Fibroblast of lung (primary cell): ENCODE data around the gene GLB1L. TPM values are rescaled to one million over a fixed set of nuclear protein-coding genes. Genes with fewer than 3 reads are reported as not detected.

Experiments used
- DNase-seq, 2 donors: peaks; one replicate each; pipeline versions ENCODE4 v3.0.0 to v3.0.0-alpha.2; 2010; ENCODE audit warnings: low read depth in 2 of 2
- H2AFZ ChIP-seq: 2 replicates; pipeline ENCODE4 v1.5.1; 2012; ENCODE audit warnings: low read length, control low read depth, inconsistent platforms
- H3K27ac ChIP-seq: 2 replicates; pipeline ENCODE4 v1.5.1; 2011; ENCODE audit warnings: low read length, control low read depth; ENCODE audit not compliant: insufficient read depth
- H3K27me3 ChIP-seq: 2 replicates; pipeline ENCODE4 v1.5.1; 2011; ENCODE audit warnings: mild to moderate bottlenecking, low read length; ENCODE audit not compliant: control insufficient read depth, insufficient read depth
- H3K36me3 ChIP-seq: 2 replicates; pipeline ENCODE4 v1.5.1; 2011; ENCODE audit warnings: low read length; ENCODE audit not compliant: control insufficient read depth, insufficient read depth
- H3K4me1 ChIP-seq: 2 replicates; pipeline ENCODE4 v1.5.1; 2011; ENCODE audit warnings: low read length; ENCODE audit not compliant: control insufficient read depth, insufficient read depth; ENCODE audit errors: extremely low read depth
- H3K4me2 ChIP-seq: 2 replicates; pipeline ENCODE4 v1.5.1; 2011; ENCODE audit warnings: low read length, control low read depth; ENCODE audit not compliant: insufficient read depth; ENCODE audit errors: extremely low read depth
- H3K4me3 ChIP-seq, 4 experiments: fragments of 200-600 bp in 1 of 4; sonication (generic) in 1 of 4; replicated peaks in 1 of 4; 2 replicates each; pipeline ENCODE4 v1.5.1; 2011 to 2016; ENCODE audit warnings: low read length in 4 of 4, low read depth in 3 of 4, mild to moderate bottlenecking in 3 of 4, control low read depth in 2 of 4, inconsistent platforms in 1 of 4, mixed read lengths in 1 of 4; ENCODE audit not compliant: insufficient read depth in 1 of 4; ENCODE audit errors: control extremely low read depth in 1 of 4
- H3K79me2 ChIP-seq: 2 replicates; pipeline ENCODE4 v1.5.1; 2012; ENCODE audit warnings: mild to moderate bottlenecking, low read length, inconsistent platforms; ENCODE audit not compliant: control insufficient read depth, insufficient read depth
- H3K9ac ChIP-seq: 2 replicates; pipeline ENCODE4 v1.5.1; 2011; ENCODE audit warnings: mild to moderate bottlenecking, low read length, control low read depth; ENCODE audit not compliant: insufficient read depth
- H3K9me3 ChIP-seq: 2 replicates; pipeline ENCODE4 v1.5.1; 2012; ENCODE audit warnings: low read depth, low read length; ENCODE audit not compliant: control insufficient read depth, insufficient read depth
- H4K20me1 ChIP-seq: 2 replicates; pipeline ENCODE4 v1.5.1; 2011; ENCODE audit warnings: low read length; ENCODE audit not compliant: control insufficient read depth, insufficient read depth; ENCODE audit errors: extremely low read depth
- EZH2 ChIP-seq: IDR thresholded peaks from 2 replicates; pipeline ENCODE4 v1.5.1; 2012; ENCODE audit warnings: low read length, control low read depth, mild to moderate bottlenecking; ENCODE audit errors: missing control alignments
- polyA plus RNA-seq, 2 donors: library from polyadenylated mRNA; depleted of rRNA in 1 of 2; stranded (reverse) in 1 of 2; unstranded in 1 of 2; fragments of >200 nt; gene quantifications; 2 replicates each; pipeline ENCODE4 v1.2.1, GENCODE V29; 2011 to 2012; ENCODE audit warnings: missing spikeins in 1 of 2
- total RNA-seq: library from RNA; depleted of rRNA; stranded (reverse); fragments of >200 nt; gene quantifications from 2 replicates; pipeline ENCODE4 v1.2.1, GENCODE V29; 2014
- TF ChIP-seq, protein P1 (sequence below), 2 donors: IDR thresholded peaks in 1 of 2; conservative IDR thresholded peaks in 1 of 2; 1 replicate in 1 of 2; 2 replicates in 1 of 2; pipeline ENCODE4 v1.5.1; 2011 to 2012; ENCODE audit warnings: low read length in 2 of 2, control low read depth in 1 of 2, inconsistent platforms in 1 of 2, low read depth in 1 of 2, mild to moderate bottlenecking in 1 of 2

The GLB1L gene
- total and polyA plus RNA-seq, 2 donors (not counting 1 experiment from before 2014, with no cell fraction given) = 12.8 to 28.2 TPM

DNA sequence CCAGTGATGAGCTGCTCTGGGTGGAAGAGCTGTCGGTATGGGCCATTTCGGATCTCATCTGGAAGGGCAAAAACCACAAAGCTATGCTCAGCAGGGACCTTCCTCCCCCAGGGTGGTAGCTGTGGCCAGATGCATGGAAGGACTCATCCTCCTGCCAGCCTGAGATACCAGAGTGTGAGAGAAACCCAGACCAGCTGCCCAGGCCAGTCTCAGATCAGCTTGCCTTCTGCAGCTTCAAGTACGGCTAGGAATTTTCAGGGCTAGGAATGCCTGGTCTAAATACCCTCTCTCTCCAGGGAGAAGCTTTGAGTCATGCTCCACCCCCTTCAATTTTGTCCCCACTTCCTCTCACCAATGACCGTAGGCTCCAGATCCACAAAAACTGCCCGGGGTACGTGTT lies 6.4 kb upstream of the GLB1L start:
- H3K4me1 ChIP-seq = peaks cover 23% of the 10 kb centered on the region
- no peaks in the 10 kb centered on the region for H3K9me3 ChIP-seq
- H3K27me3 ChIP-seq = peaks cover 10% of the 10 kb centered on the region
- no peak overlapping the region for H3K9ac ChIP-seq
- no peak overlapping the region for H3K4me2 ChIP-seq
- H3K4me3 ChIP-seq = no peak overlapping the region
- H3K79me2 ChIP-seq = peaks cover 3% of the 10 kb centered on the region
- H3K36me3 ChIP-seq = peaks cover 15% of the 10 kb centered on the region
- TF ChIP-seq EZH2 = no peak
- TF ChIP-seq, protein P1, sequence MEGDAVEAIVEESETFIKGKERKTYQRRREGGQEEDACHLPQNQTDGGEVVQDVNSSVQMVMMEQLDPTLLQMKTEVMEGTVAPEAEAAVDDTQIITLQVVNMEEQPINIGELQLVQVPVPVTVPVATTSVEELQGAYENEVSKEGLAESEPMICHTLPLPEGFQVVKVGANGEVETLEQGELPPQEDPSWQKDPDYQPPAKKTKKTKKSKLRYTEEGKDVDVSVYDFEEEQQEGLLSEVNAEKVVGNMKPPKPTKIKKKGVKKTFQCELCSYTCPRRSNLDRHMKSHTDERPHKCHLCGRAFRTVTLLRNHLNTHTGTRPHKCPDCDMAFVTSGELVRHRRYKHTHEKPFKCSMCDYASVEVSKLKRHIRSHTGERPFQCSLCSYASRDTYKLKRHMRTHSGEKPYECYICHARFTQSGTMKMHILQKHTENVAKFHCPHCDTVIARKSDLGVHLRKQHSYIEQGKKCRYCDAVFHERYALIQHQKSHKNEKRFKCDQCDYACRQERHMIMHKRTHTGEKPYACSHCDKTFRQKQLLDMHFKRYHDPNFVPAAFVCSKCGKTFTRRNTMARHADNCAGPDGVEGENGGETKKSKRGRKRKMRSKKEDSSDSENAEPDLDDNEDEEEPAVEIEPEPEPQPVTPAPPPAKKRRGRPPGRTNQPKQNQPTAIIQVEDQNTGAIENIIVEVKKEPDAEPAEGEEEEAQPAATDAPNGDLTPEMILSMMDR (conservative IDR thresholded peaks at IDR 0.05 in 1 of 2, IDR thresholded peaks at IDR 0.05 in 1 of 2; ENCODE audit: low read depth in 1 of 2, low read length in 2 of 2) = no peak
- H4K20me1 ChIP-seq = no peaks in the 10 kb centered on the region
- no peak overlapping the region for H2AFZ ChIP-seq
- DNase-seq = peak in 1 of 2 donors; percentile 21
- H3K27ac ChIP-seq = no peak overlapping the region

DNA sequence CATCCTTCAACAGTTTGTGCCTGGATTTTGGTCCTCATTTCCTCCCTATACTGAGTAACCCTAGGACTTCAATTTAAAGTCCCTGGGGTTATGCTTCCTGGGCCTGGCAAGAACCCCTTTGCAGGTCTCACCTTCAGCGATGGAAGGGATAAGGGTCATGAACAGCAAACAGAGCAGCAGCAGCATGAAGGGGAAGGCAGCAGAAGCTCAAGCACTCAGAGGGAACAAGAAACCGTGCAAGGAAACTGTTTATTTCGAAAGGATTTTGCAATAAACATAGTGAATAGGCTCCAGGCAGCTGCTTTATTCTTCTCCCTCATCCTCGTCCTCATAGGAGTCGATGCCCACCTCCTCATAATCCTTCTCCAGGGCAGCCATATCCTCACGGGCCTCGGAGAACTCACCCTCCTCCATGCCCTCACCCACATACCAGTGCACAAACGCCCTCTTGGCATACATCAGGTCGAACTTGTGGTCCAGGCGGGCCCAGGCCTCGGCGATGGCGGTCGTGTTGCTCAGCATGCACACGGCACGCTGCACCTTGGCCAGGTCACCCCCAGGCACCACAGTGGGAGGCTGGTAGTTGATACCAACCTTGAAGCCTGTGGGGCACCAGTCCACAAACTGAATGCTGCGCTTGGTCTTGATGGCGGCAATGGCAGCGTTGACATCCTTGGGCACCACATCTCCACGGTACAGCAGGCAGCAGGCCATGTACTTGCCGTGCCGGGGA lies 5.0 kb upstream of the GLB1L start:
- Histone ChIP-seq H3K79me2 (peaks cover 15% of the 10 kb centered on the region), H3K4me1 (peaks cover 26% of the 10 kb centered on the region), H2AFZ (no peak overlapping the region), H3K9me3 (no peaks in the 10 kb centered on the region), H3K36me3 (peaks cover 18% of the 10 kb centered on the region), H3K9ac (no peak overlapping the region), H3K4me2 (peak overlapping the region; percentile 25), H3K27me3 (peaks cover 7% of the 10 kb centered on the region), H4K20me1 (no peaks in the 10 kb centered on the region), H3K27ac (peak overlapping the region; percentile 56), H3K4me3 (no peak overlapping the region)
- DNase-seq = peak in 1 of 2 donors; percentile 36
- TF ChIP-seq, protein P1 (conservative IDR thresholded peaks at IDR 0.05 in 1 of 2, IDR thresholded peaks at IDR 0.05 in 1 of 2; ENCODE audit: low read depth in 1 of 2, low read length in 2 of 2) = no peak
- TF ChIP-seq EZH2 = no peak

DNA sequence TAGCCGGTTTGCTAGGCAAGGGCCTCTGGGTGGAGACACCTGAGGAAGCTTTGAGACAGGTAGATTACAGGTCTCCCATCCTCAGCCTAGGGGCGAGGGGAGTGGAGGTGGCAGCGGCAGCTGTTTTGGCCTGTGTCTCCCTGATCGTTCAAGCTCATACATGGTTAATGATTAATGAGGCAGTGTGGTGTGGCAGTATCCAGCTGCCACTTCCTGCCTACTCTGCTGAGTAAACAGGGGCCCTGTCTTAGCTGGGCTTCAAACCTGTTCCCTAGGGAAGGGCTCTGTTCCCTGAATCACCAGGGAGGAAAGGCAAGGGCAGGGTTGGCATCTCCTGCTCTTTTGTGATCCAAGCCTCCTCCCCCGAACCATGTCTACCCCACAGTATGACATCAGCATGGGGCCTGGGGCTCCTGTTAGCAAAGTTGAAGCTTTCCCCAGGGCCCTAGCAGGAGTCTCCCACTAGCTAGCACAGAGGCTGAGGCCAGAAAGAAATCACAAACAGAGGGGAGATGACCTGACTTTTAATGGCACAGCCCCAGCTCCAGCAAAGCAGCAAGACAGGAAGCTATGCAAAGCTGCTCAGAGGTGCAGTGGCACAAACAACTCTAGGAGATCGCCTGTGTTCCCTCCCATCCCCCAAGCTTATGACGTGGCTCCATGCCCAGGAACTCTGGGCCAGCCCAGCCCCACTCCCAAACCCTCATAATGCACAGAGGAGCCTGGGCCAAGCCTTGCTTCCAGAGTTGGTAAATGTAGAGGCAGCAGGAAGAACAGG lies 4.1 kb upstream of the GLB1L start:
- Histone ChIP-seq H3K9me3 (no peaks in the 10 kb centered on the region), H3K4me3 (no peak overlapping the region), H3K36me3 (peaks cover 18% of the 10 kb centered on the region), H3K4me2 (peak overlapping the region; percentile 25), H3K79me2 (peaks cover 15% of the 10 kb centered on the region), H3K9ac (no peak overlapping the region), H2AFZ (no peak overlapping the region), H3K4me1 (peaks cover 23% of the 10 kb centered on the region), H3K27me3 (peaks cover 2% of the 10 kb centered on the region), H3K27ac (peak overlapping the region; percentile 56), H4K20me1 (no peaks in the 10 kb centered on the region)
- peak; percentile 70 to 91 for DNase-seq
- TF ChIP-seq, protein P1 (conservative IDR thresholded peaks at IDR 0.05 in 1 of 2, IDR thresholded peaks at IDR 0.05 in 1 of 2; ENCODE audit: low read depth in 1 of 2, low read length in 2 of 2) = no peak
- TF ChIP-seq EZH2 = no peak
